GM18517 (cell line): ENCODE data around the gene LRRC61.

Experiments used
- ATAC-seq: cut with Tn5 transposase; IDR thresholded peaks from one replicate; pipeline ENCODE4 v1.9.1; 2021; ENCODE audit warnings: mild to moderate bottlenecking, moderate library complexity; ENCODE audit not compliant: unreplicated experiment

The LRRC61 gene

DNA sequence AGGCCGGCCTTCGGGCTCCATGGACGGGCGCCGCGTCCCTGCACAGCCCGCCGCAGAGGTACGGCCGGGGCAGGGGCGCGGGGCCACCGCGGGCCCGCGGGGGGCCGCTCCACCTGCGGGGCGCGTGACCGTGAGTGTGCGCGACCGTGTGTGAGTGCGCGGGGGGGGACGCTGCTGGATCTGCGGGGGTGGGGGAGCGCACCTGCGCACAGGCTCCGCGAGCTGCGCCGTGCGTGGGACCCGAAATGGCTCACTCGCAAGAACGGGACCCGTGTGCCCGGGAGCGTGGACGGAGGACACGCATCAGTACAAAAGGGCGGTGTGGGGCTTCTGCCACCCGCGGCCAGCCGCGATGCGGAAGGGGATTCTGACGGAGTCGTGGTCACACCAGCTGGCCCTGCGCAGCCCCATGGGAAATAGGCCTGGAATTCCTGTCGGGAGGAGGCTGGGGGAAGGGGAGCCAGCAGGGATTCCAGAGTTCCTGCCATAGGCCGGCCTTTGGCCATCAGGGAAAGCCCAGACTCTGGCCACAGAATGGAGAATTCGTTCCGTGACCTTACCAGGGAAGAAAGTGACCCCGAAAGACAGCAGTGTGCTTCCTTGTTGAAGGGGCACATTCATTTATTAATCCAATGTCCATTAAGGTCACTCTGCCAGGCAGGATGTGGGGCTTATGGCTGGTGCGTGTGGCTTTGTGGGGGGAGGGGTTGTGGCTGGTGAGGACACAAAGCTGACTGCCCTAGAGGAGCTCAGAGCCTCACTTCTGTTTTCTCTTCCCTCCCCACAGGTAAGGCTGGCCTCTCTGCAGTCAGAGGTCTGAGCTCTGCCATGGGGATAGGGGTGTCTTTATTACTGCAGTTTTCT is 46.0 kb downstream of the LRRC61 start:
- ATAC-seq = peak; percentile 30

DNA sequence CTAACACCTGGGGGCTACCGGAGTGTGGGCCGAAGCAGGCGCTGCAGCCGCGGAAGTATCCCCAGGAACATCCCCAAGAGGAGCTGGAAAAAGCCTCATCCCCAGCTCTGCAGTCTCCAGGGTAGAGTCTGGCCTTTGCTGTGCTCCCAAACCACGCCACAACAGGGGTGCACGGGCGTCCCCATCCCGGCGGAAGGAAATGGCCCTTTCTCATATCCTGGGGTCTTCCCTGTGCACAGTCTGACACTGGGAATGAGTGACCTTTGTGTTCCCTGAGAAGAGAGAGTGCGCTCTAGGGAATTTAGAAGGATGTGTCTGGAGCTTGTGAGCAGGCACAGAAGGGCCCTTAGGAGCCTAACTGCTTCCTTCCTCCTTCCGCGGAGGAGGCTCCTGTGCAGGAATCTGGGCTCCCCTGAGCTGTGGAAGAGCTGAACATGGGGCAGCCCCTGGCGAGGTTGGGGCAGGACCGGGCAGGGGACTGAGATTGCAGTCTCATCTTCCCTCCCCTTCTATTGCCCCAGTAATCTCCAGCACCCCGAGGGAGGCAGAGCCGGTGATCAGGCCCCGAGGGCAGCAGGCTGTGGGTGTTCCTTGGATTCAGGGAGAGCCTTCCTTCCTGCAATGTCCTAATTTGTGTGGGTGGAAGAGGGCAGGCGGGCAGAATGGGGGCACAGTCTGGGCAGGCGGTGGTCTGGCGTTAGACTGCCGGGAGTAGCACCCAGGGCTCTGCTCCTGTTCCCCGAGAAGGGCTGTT is 46.8 kb downstream of the LRRC61 start:
- ATAC-seq = no peak

DNA sequence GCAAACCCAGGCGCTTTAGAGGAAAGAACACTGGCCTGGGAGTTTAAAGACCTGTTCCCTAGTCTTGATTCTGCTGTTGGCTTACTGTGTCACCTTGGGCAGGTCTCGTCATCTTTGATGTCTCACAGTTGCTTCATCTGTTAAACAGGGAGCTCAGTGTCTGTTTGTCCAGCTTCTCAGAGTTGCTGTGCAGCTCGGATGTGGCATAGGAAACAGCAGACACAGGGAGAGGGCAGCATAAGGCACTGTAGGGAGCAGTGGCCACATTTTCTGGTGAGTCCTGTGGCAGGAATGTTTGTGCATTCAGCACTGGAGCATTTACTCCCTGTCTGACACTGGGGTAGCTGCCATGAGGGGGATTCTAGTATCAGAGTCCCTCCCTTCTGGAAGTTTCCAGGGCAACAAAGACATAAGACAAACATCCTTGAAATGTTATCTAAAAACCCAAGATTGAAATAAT is 47.5 kb downstream of the LRRC61 start:
- no peak for ATAC-seq

DNA sequence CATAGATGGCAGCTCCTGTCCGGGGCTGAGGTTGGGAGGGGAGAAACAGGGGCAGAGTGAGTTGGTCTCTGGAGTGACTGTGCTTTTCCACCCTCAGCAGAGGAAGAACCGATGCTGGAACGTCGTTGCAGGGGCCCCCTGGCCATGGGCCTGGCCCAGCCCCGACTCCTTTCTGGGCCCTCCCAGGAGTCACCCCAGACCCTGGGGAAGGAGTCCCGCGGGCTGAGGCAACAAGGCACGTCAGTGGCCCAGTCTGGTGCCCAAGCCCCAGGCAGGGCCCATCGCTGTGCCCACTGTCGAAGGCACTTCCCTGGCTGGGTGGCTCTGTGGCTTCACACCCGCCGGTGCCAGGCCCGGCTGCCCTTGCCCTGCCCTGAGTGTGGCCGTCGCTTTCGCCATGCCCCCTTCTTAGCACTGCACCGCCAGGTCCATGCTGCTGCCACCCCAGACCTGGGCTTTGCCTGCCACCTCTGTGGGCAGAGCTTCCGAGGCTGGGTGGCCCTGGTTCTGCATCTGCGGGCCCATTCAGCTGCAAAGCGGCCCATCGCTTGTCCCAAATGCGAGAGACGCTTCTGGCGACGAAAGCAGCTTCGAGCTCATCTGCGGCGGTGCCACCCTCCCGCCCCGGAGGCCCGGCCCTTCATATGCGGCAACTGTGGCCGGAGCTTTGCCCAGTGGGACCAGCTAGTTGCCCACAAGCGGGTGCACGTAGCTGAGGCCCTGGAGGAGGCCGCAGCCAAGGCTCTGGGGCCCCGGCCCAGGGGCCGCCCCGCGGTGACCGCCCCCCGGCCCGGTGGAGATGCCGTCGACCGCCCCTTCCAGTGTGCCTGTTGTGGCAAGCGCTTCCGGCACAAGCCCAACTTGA is 48.2 kb downstream of the LRRC61 start:
- no peak for ATAC-seq

DNA sequence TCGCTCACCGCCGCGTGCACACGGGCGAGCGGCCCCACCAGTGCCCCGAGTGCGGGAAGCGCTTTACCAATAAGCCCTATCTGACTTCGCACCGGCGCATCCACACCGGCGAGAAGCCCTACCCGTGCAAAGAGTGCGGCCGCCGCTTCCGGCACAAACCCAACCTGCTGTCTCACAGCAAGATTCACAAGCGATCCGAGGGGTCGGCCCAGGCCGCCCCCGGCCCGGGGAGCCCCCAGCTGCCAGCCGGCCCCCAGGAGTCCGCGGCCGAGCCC is 48.8 kb downstream of the LRRC61 start:
- no peak for ATAC-seq

DNA sequence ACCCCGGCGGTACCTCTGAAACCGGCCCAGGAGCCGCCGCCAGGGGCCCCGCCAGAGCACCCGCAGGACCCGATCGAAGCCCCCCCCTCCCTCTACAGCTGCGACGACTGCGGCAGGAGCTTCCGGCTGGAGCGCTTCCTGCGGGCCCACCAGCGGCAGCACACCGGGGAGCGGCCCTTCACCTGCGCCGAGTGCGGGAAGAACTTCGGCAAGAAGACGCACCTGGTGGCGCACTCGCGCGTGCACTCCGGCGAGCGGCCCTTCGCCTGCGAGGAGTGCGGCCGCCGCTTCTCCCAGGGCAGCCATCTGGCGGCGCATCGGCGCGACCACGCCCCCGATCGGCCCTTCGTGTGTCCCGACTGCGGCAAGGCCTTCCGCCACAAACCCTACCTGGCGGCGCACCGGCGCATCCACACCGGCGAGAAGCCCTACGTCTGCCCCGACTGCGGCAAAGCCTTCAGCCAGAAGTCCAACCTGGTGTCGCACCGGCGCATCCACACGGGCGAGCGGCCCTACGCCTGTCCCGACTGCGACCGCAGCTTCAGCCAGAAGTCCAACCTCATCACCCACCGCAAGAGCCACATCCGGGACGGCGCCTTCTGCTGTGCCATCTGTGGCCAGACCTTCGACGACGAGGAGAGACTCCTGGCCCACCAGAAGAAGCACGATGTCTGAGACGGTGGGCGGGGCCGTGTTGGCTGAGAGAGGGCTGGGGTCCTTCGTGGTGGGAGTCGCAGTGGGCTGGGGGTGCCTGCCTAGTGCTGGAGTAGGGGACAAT is 49.3 kb downstream of the LRRC61 start:
- ATAC-seq = no peak

DNA sequence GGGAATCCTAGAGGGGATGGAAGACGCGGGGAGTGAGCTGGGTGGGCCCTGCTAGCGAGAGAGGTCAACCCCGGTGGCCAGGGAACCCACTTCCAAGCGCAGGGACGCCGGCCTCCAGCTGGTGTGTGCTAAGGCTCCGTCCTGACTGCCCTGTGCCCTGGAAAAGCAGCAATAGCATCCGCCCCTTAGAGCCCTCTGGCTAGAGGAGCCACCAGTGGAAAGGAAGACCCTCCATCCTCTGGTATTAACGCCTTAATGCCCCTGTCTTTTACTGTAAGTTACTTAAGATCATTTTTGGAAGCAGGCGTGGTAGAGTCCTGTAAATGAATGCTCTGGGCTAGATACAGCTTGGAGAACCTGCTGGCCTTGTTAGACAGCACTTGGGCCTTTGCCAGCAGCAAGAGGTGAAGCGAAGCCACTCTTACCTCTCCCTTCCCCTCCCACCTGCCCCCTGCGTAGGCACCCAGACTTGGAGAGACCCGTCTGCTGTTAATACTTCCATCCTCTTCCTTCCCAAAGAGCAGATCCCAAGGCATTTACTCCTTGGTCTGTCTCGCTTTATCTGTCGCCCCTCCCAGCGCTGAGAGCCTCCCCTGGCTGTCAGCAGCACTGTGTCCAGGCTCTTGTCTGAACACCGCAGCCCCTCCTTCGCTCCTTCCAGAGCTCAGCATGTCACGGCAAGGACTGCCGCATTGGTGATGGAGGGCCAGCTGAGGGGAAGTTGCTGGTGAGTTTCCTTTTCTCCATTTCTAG is 50.1 kb downstream of the LRRC61 start:
- no peak for ATAC-seq

DNA sequence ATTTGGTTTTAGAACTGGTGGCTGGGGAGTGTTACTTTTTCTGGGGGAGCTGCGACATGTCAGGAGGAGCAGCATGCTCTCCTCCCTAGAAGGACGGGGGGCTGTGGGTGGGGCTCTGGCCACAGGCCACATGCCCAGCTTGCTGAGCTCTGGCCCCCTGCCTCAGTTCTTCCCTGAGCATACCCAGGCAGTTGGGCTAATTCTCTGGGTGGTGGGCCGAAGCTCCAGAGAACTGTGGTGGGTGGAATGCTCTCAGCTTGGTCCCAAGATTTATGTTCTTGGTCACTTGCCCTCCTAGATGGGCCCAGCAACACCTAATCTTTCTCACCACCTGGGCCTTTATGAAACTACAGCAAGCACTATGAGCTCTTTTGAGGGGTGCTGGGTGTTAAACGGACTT is 50.9 kb downstream of the LRRC61 start:
- ATAC-seq = no peak

DNA sequence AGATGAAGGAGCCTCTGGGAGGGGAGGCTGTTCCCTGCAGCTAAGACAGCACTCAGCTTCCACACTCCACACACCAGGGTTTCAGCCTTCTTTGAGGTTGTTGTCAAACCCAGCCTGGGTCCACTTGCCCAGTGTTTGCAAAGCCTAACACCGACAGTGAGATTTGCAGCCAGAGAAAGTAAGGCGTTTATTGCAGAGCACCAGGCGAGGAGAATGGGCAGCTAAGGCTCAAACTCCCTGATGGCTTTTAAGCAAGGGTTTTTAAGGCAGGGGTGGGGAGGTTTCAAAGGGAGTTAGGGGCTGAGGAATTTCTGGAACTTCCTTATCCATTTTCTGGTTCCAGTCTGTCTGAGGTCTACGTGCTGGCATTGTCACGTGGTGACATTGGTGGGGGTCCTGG is 51.3 kb downstream of the LRRC61 start:
- no peak for ATAC-seq

DNA sequence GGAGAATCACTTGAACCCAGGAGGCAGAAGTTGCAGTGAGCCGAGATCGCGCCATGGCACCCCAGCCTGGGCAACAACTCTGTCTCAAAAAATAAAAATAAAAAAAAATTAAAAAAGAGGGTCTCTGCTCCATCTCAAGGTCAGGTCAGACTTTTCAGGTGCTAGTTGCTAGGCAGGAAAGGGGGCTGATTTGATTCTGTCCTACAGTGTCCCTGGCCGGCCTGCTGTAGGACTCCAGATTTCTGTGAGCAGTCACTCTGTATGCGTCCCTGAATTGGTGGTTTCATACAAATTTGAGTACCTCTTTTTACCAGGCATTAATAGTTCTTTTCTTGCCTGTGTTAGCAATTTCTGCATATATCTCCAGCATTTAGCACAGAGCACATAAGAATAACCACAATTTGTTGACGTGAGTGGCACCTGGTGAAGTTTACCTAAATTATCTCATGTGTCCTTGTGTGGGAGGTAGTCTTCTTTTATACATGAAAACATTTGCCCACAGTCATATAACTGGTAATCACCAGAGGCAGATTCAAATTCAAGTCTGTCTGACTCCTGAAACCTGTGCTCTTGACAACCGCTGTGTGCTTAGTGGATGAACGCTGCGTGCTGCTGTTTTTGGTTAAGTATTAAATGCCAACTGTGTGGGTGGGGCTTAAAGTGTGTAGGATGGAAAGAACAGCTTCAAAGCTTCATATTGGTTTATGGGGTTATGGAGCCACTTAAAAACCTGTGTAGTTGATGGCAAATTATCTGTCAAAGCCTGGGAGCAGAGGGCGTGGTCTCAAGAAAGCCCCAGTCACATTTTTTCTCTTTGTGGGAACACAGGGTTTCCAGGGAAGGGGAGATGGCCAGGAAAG is 52.7 kb downstream of the LRRC61 start:
- peak; percentile 44 for ATAC-seq

DNA sequence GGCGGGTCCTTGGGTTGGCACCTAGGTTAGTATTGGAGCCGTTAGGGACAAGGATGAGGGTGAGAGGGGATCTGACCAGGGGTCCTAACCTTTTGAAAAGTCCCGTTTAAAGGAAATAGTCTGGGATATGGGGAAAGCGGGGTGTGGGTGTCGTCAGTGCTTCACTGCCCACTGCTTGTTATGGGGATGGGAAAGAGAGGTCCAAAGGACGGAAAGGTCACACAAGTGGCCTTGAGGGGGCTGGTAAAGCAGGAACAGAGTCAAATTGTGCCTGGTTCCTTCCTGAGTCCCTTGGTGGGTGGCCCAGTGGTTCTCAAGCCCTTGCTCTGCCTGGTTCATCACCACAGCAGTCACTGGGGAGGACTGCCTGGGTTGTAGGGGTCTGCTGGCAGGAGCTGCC is 53.4 kb downstream of the LRRC61 start:
- no peak for ATAC-seq

DNA sequence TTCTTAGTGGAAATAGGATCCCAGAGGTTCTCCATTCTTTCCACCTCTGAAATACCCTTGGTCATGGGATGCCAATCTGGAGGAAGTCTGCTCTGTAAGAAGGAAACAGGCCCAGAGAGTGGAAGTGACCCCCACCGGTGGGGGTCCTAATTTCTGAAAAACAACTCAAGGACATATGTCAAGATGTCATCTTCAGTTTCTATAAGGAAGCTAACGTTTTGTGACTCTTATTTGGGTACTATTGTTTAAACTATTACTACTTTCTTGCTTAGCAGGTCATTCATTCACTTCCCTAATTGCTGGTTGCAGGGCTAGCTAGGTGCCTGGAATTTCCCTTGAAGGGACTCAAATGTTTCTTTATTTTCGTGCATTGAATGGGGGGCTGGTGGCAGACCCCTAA is 54.0 kb downstream of the LRRC61 start:
- no peak for ATAC-seq

DNA sequence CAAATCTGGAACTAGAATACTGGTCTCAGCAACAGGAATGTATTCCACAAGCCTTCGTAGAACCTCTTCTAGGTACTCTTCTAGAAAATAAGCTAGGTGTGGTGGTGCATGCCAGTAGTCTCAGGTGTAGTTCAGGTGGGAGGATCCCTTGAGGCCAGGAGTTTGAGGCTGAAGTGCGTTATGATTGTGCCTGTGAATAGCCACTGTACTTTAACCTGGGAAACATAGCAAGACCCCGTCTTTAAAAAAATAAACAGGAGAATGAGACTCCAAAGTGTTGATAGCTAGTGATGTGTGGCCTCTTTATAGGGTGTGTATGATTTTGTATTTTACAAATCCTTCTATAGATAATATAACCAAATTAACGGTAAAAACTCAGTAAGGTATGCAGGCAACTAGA is 54.5 kb downstream of the LRRC61 start:
- no peak for ATAC-seq

DNA sequence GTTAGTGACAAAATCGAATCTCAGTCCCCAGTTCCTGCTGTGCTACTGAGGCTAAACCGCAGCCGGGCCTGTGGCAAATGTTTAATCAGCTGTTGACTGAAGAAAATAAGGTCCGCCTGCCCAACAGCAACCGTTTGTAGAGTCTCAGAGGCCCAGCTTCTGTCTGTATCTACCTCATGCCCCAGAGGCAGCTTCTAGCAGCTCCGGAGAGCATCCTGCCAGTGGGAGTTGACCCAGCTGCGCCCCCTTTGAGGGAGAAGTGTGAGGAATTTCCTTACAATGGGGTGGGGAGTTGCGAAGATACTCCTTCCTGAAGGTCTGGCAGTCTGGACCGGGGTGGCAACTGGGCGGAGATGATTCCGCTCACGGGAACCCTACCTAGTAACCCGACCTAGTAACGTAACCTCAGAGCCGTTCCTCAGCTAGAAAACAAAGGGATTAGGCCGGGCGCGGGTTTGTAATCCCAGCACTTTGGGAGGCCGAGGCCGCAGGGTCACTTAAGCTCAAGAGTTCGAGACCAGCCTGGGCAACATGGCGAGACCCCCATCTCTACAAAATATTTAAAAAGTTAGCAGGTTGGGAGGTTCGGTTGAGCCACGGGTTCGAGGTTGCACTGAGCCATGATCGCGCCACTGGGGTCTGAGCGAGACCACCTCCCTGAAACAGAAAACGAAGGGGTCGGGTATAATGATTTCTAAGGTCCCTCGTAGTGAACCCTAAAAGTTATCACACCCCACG is 55.1 kb downstream of the LRRC61 start:
- ATAC-seq = no peak

DNA sequence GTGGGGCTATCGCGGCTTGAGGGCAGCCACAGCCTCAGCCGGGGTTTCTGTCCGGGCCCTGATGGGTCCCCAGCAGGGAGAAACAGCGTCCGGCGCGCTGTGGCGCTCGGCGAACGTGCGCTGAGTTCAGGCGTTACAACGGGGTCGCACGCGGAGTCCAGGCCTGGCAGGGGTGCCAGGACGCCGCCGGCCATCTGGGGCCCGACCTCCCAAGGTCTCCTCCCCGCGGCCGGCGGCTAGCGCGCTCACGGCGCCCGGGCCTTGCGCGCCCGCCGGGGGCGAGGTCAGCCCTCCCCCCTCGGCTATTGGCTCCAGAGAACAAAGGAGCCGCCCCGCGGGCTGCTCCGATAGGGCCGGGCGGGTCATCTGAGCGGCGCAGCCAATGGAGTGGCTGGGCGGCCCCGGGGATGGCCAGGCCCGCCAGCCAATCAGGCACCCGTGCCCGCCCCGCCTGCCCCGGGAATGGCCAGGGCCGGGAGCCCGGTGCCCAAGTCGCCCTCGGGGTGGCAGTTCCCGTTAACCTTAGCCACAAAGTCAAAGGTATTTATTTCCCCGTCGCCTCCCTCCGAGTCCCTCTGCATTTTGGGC is 55.8 kb downstream of the LRRC61 start, which contains the start of gene ZNF775:
Gene ZNF775 (plus strand): TSS at position 478 of the 588 bp plus-strand sequence. CDS start 9,141 bp downstream, outside the sequence.
- ATAC-seq = peak; percentile 66

DNA sequence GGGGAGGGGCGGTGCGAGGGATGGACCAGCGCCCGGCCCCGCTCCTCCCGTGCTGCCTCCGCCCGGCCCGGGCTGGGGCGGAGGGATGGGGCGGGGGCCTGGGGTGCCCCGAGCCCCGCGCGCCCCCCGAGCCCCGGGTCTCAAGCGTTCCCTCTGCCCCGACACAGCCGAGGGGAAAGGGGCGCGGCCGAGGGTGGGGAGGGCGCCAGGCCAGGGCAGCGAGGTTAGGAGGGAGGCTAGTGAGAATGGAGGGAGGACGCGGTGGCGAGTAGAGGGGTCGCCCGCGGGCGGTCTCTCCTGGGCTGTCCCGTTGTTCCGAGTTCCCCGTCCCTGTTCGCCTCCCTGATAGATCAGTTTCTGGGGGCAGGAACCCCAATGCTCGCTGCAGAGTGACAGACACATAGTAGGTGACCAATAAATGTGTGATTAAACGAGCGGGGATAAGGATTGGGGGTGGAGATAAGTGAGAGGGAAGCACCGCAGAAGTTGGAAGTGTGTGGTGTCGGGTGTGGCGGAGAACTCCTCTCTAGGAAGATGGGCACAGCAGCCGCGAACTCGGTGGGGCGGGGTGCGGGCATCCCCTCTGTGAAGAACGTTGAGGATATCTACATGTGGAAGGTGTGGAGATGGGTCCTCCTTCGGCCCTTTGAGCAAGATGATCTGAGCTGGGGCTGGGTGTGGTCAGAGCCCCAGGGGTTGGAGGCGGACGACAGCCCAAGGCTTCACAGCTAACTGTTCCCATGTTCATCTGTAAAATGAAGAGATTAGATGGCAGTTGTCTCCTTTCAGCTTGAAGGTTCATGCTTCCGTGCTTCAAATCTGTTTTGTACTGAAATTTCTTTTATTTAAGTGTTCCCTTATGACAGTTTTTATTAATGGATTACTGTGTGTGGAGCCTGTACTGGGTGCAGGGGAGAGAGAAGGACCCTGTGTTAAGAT is 56.6 kb downstream of the LRRC61 start:
- ATAC-seq = no peak

DNA sequence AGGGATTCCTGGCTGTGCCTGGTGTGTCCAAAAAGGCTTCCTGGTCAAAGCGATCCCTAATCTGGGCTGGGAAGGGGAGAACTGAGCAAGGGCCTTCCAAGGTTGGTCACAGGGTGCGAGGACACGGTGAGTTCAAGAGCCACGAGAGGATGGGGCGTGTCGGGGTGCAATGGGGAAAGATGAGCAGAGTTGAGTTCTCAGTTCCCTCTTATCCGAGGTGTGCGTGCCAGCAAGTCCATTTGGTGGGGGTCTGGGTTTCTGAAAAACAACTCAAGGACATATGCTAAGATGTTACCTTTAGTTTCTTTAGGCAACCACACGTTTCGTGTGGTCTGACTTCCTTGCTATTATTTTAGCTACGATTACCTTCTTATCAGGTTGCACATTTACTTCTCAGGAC is 57.3 kb downstream of the LRRC61 start:
- ATAC-seq = no peak
